AG10803 (cell line): Measurements from ENCODE around the gene BCAS4.

ENCODE experiments used
- DNase-seq: peaks from one replicate; pipeline ENCODE4 v3.0.0; 2010; ENCODE audit warnings: low read depth
- H3K4me3 ChIP-seq: 2 replicates; pipeline ENCODE4 v1.5.1; 2011; ENCODE audit warnings: mild to moderate bottlenecking, low read length, control low read depth
- CTCF ChIP-seq: conservative IDR thresholded peaks from 2 replicates; pipeline ENCODE4 v1.5.1; 2011; ENCODE audit warnings: mild to moderate bottlenecking, low read length, control low read depth, inconsistent platforms

BCAS4 gene

GRCh38 chr20:50868509-50869495 lies 73.9 kb downstream of the BCAS4 start:
- no peak overlapping the region for H3K4me3 ChIP-seq
- DNase-seq, result no peak
- TF ChIP-seq CTCF, result no peak

- TF ChIP-seq CTCF, result no peak
- no peak for DNase-seq
- H3K4me3 ChIP-seq, result no peak overlapping the region
Observed at GRCh38 chr20:50870561-50871161, 75.8 kb downstream of the BCAS4 start.

GRCh38 chr20:50872560-50873425 lies 77.9 kb downstream of the BCAS4 start:
- DNase-seq, result no peak
- no peak overlapping the region for H3K4me3 ChIP-seq
- TF ChIP-seq CTCF, result no peak

GRCh38 chr20:50873585-50873984 lies 78.7 kb downstream of the BCAS4 start:
- TF ChIP-seq CTCF, result no peak
- H3K4me3 ChIP-seq, result no peak overlapping the region

GRCh38 chr20:50874111-50874757 lies 79.4 kb downstream of the BCAS4 start:
- TF ChIP-seq CTCF, result no peak
- H3K4me3 ChIP-seq, result no peak overlapping the region
- DNase-seq, result no peak

More at GRCh38 chr20:50873585-50873984, 78.7 kb downstream of the BCAS4 start:
- no peak for DNase-seq

- no peak for TF ChIP-seq CTCF
- no peak overlapping the region for H3K4me3 ChIP-seq
- DNase-seq, result no peak
Observed at GRCh38 chr20:50874758-50875665, 80.2 kb downstream of the BCAS4 start.
